Kidney (tissue), 14 donors: ENCODE measurements around the gene MYO10. TPM values are rescaled to one million over a fixed set of nuclear protein-coding genes. Genes with fewer than 3 reads are reported as not detected.

Experiments used
- DNase-seq, 5 donors: peaks; one replicate each; pipeline ENCODE4 v3.0.0-alpha.2; 2013 to 2020
- FAIRE-seq: peaks from 2 replicates; lab custom pipeline; 2012; peaks lifted over from hg19 to GRCh38; lab: Jason Lieb, UNC
- H3K27ac ChIP-seq, 2 donors: one replicate each; pipeline ENCODE4 v1.7.0; 2013; ENCODE audit warnings: low read depth in 2 of 2, low read length in 2 of 2, inconsistent platforms in 1 of 2
- H3K27me3 ChIP-seq: one replicate; pipeline ENCODE4 v1.7.1; 2013; ENCODE audit warnings: low read length, inconsistent platforms; ENCODE audit not compliant: control insufficient read depth, insufficient read depth
- H3K36me3 ChIP-seq, 3 donors: one replicate each; pipeline versions ENCODE4 v1.7.0 to v1.7.1; 2013; ENCODE audit warnings: low read length in 3 of 3, control low read depth in 1 of 3, inconsistent platforms in 1 of 3; ENCODE audit not compliant: insufficient read depth in 3 of 3, control insufficient read depth in 2 of 3
- H3K4me1 ChIP-seq, 3 donors: one replicate each; pipeline versions ENCODE4 v1.7.0 to v1.7.1; 2013; ENCODE audit warnings: low read length in 3 of 3, inconsistent platforms in 1 of 3, low read depth in 1 of 3; ENCODE audit not compliant: control insufficient read depth in 2 of 3, insufficient read depth in 2 of 3
- H3K4me3 ChIP-seq, 3 donors: one replicate each; pipeline versions ENCODE4 v1.7.0 to v1.8.1; 2013; ENCODE audit warnings: low read length in 3 of 3, control low read depth in 1 of 3, inconsistent platforms in 1 of 3
- H3K9ac ChIP-seq, 3 donors: one replicate each; pipeline versions ENCODE4 v1.7.0 to v1.7.1; 2013; ENCODE audit warnings: low read length in 3 of 3, control low read depth in 1 of 3, inconsistent platforms in 1 of 3
- H3K9me3 ChIP-seq, 3 donors: one replicate each; pipeline versions ENCODE4 v1.7.0 to v1.7.1; 2013; ENCODE audit warnings: low read length in 3 of 3, control low read depth in 1 of 3, inconsistent platforms in 1 of 3; ENCODE audit not compliant: control insufficient read depth in 2 of 3, insufficient read depth in 1 of 3
- intact Hi-C: fragments of 100-400 bp; cut with DNase I; formaldehyde crosslinking; loops from one replicate; pipeline ENCODE4 v1.11.1; 2022
- polyA plus RNA-seq: library from polyadenylated mRNA; stranded (reverse); fragments of 350-450 nt; fragmentation: Illumina TruSeq; extraction: RNeasy Lipid Tissue Mini Kit (QIAGEN cat#74804); gene quantifications from one replicate; pipeline ENCODE4 v1.2.3, GENCODE V29; 2014; ENCODE audit warnings: low read depth, low replicate concordance; ENCODE audit not compliant: insufficient read depth
- total RNA-seq: library from RNA; stranded (reverse); fragmentation: NEBNext Ultra II Directional; extraction: Animal tissue kit (Norgen Biotek cat#: 25700); gene quantifications from one replicate; pipeline ENCODE4 v1.2.1, GENCODE V29; 2021
- TF ChIP-seq, protein P1 (sequence below): IDR thresholded peaks from 3 replicates; pipeline ENCODE4 v1.5.1; 2012; ENCODE audit warnings: mild to moderate bottlenecking, moderate library complexity, borderline replicate concordance; ENCODE audit not compliant: insufficient read depth; ENCODE audit errors: extremely low read depth
- donor health status: control.
- donor health status: control.
- donor health status: control.
- donor health status: control.
- donor health status: control.
- donor health status: DM: yes; HTN: yes; CAD: no.
- donor health status: Normal renal cell carcinoma (clear cell type).

Gene MYO10
- total and polyA plus RNA-seq, 2 donors from 2014 or later: 7.6 to 52.4 TPM

- DNase-seq (no peak), FAIRE-seq (no peak)
- no peaks in the 10 kb centered on the region for H3K9me3 ChIP-seq
- H3K27me3 ChIP-seq: no peaks in the 10 kb centered on the region
- peak overlapping the region; percentile 23 to 49 for H3K27ac ChIP-seq
- H3K4me3 ChIP-seq: no peak overlapping the region
- TF ChIP-seq, protein P1, sequence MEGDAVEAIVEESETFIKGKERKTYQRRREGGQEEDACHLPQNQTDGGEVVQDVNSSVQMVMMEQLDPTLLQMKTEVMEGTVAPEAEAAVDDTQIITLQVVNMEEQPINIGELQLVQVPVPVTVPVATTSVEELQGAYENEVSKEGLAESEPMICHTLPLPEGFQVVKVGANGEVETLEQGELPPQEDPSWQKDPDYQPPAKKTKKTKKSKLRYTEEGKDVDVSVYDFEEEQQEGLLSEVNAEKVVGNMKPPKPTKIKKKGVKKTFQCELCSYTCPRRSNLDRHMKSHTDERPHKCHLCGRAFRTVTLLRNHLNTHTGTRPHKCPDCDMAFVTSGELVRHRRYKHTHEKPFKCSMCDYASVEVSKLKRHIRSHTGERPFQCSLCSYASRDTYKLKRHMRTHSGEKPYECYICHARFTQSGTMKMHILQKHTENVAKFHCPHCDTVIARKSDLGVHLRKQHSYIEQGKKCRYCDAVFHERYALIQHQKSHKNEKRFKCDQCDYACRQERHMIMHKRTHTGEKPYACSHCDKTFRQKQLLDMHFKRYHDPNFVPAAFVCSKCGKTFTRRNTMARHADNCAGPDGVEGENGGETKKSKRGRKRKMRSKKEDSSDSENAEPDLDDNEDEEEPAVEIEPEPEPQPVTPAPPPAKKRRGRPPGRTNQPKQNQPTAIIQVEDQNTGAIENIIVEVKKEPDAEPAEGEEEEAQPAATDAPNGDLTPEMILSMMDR: no peak
- no peak overlapping the region for H3K9ac ChIP-seq
- peaks cover 3 to 9% (median 6%) of the 10 kb centered on the region in 3 donors for H3K4me1 ChIP-seq
- intact Hi-C loops: no loop called here
- no peaks in the 10 kb centered on the region for H3K36me3 ChIP-seq
These were observed 91.1 kb downstream of the MYO10 start for GRCh38 chr5:16844952-16845351.

GRCh38 chr5:16842896-16843295 lies 93.2 kb downstream of the MYO10 start:
- Histone ChIP-seq H3K27ac (peak overlapping the region in 1 of 2 donors; percentile 6), H3K9ac (no peak overlapping the region), H3K9me3 (no peaks in the 10 kb centered on the region), H3K27me3 (no peaks in the 10 kb centered on the region), H3K36me3 (no peaks in the 10 kb centered on the region), H3K4me3 (no peak overlapping the region), H3K4me1 (peaks cover 3 to 9% (median 6%) of the 10 kb centered on the region in 3 donors)
- FAIRE-seq: no peak
- TF ChIP-seq, protein P1: no peak
- intact Hi-C loops: no loop called here
- peak in 4 of 5 donors; percentile 57 to 88 (median 68) for DNase-seq

- TF ChIP-seq, protein P1: no peak
- DNase-seq: peak in 1 of 5 donors; percentile 16
- Histone ChIP-seq H3K27me3 (no peaks in the 10 kb centered on the region), H3K27ac (peak overlapping the region in 1 of 2 donors; percentile 20), H3K4me1 (peaks cover 3 to 9% (median 4%) of the 10 kb centered on the region in 3 donors), H3K9me3 (no peaks in the 10 kb centered on the region), H3K4me3 (no peak overlapping the region), H3K9ac (no peak overlapping the region), H3K36me3 (no peaks in the 10 kb centered on the region)
- no peak for FAIRE-seq
- intact Hi-C loops: no loop called here
These were observed 94.7 kb downstream of the MYO10 start for GRCh38 chr5:16841416-16841815.

DNA sequence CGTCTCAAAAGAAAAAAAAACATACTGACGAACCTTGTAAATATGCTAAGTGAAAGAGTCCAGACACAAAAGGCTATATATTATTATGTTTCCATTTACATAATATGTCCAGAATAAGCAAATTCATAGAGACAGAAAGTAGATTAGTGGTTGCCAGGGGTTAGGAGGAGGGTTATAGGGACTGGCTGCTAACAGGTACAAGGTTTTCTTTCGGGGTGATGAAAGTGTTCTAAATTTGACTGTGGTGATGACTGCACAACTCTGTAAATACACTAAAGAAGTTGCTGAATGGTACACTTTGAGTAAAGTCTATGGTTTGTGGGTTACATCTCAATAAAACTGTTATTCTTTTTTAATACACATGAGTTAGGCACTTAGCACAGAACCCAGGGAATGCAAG lies 98.8 kb downstream of the MYO10 start:
- intact Hi-C loops: no loop called here
- Histone ChIP-seq H3K36me3 (no peaks in the 10 kb centered on the region), H3K4me3 (no peak overlapping the region), H3K27me3 (no peaks in the 10 kb centered on the region), H3K9ac (no peak overlapping the region), H3K4me1 (peaks cover 0 to 3% (median 2%) of the 10 kb centered on the region in 3 donors), H3K9me3 (no peaks in the 10 kb centered on the region), H3K27ac (no peak overlapping the region)
- DNase-seq (no peak), FAIRE-seq (no peak)
- TF ChIP-seq, protein P1: no peak
